Measurements from ENCODE around the gene CMC4.

The CMC4 gene

GRCh38 chrX:155052738-155053498 is 18.0 kb downstream of the CMC4 start:
- no peak for DNase-seq

- DNase-seq = peak; percentile 23 to 84
Observed at GRCh38 chrX:155048977-155049619, 21.8 kb downstream of the CMC4 start.

- peak in 1 of 2 experiments; percentile 40 for DNase-seq
Observed at GRCh38 chrX:155046811-155047528, 24.0 kb downstream of the CMC4 start.

GRCh38 chrX:155046129-155046810 is 24.7 kb downstream of the CMC4 start:
- DNase-seq = peak in 1 of 2 experiments; percentile 33

- DNase-seq = no peak
Observed at GRCh38 chrX:155035688-155036087, 35.2 kb downstream of the CMC4 start.

- DNase-seq = no peak
Observed at GRCh38 chrX:155031657-155032056, 39.3 kb downstream of the CMC4 start.

- DNase-seq = no peak
Observed at GRCh38 chrX:155028877-155029291, 42.1 kb downstream of the CMC4 start.

GRCh38 chrX:155028129-155028528 is 42.8 kb downstream of the CMC4 start:
- peak in 1 of 2 experiments; percentile 52 for DNase-seq

GRCh38 chrX:155027509-155028066 is 43.3 kb downstream of the CMC4 start:
- peak; percentile 62 to 68 for DNase-seq

- peak; percentile 98 to 99 for DNase-seq
Observed at GRCh38 chrX:155026727-155027508, 44.0 kb downstream of the CMC4 start, which contains the start of gene FUNDC2. Gene FUNDC2, plus strand, starts transcription at chrX:155026844. Its CDS starts 95 bp downstream, at chrX:155026939.

GRCh38 chrX:155026420-155026726 is 44.6 kb downstream of the CMC4 start:
- DNase-seq = no peak

GRCh38 chrX:155023907-155024833 is 46.8 kb downstream of the CMC4 start:
- DNase-seq = no peak

GRCh38 chrX:155022585-155022984 is 48.4 kb downstream of the CMC4 start, which contains the start of gene F8:
Gene F8, minus strand, starts transcription at chrX:155022723. Its CDS starts 171 bp downstream, at chrX:155022552.
- DNase-seq = peak; percentile 64 to 78

- no peak for DNase-seq
Observed at GRCh38 chrX:155020591-155020990, 50.3 kb downstream of the CMC4 start.

Data from NCI-H526 (cell line).